DMS 273 treated with DMSO at 0.1 percent for 48 hours (cell line): Measurements from ENCODE around the gene GDF9.

Experiments
- DNase-seq: peaks from one replicate; lab custom pipeline; 2025; lab: John Stamatoyannopoulos, UW

Gene GDF9

GRCh38 chr5:132836852-132837251 lies 29.4 kb downstream of the GDF9 start:
- DNase-seq = no peak

GRCh38 chr5:132834057-132834456 lies 32.2 kb downstream of the GDF9 start:
- DNase-seq = no peak

- DNase-seq = no peak
These were observed 33.7 kb downstream of the GDF9 start for GRCh38 chr5:132832612-132833011.

- DNase-seq = no peak
These were observed 35.0 kb downstream of the GDF9 start for GRCh38 chr5:132831095-132831860.

GRCh38 chr5:132830436-132831094 lies 35.7 kb downstream of the GDF9 start, which contains the start of gene SHROOM1:
Gene SHROOM1, minus strand, starts transcription at chr5:132830647. Its CDS starts 4,507 bp downstream, at chr5:132826140.
- no peak for DNase-seq

GRCh38 chr5:132829742-132830435 lies 36.4 kb downstream of the GDF9 start:
- DNase-seq = peak; percentile 30

GRCh38 chr5:132828846-132829494 lies 37.3 kb downstream of the GDF9 start:
- DNase-seq = no peak

GRCh38 chr5:132827943-132828673 lies 38.2 kb downstream of the GDF9 start:
- DNase-seq = no peak

- DNase-seq = no peak
These were observed 39.7 kb downstream of the GDF9 start for GRCh38 chr5:132826424-132827082.

GRCh38 chr5:132825834-132826391 lies 40.4 kb downstream of the GDF9 start:
- DNase-seq = no peak

GRCh38 chr5:132825033-132825833 lies 41.0 kb downstream of the GDF9 start:
- DNase-seq = no peak

GRCh38 chr5:132824426-132824825 lies 41.8 kb downstream of the GDF9 start:
- DNase-seq = no peak

- DNase-seq = no peak
These were observed 42.7 kb downstream of the GDF9 start for GRCh38 chr5:132823481-132824050.

- no peak for DNase-seq
These were observed 43.4 kb downstream of the GDF9 start for GRCh38 chr5:132822650-132823480.

- no peak for DNase-seq
These were observed 44.5 kb downstream of the GDF9 start for GRCh38 chr5:132821791-132822190.

GRCh38 chr5:132821350-132821749 lies 44.9 kb downstream of the GDF9 start:
- DNase-seq = no peak

- DNase-seq = peak; percentile 73
These were observed 46.0 kb downstream of the GDF9 start for GRCh38 chr5:132820162-132820754.

GRCh38 chr5:132819468-132819867 lies 46.8 kb downstream of the GDF9 start:
- DNase-seq = no peak
